ENCODE results near the gene CNPPD1. TPM values are rescaled to one million over a fixed set of nuclear protein-coding genes. Genes with fewer than 3 reads are reported as not detected.

Gene CNPPD1
- total RNA-seq = 38.9 and 40.8 TPM in 2 replicates
- long read RNA-seq, partial matches to known transcripts = 3 of 8 reads
- long read RNA-seq, other reads (novel, unspliced or antisense) = 0 of 8 reads

DNA sequence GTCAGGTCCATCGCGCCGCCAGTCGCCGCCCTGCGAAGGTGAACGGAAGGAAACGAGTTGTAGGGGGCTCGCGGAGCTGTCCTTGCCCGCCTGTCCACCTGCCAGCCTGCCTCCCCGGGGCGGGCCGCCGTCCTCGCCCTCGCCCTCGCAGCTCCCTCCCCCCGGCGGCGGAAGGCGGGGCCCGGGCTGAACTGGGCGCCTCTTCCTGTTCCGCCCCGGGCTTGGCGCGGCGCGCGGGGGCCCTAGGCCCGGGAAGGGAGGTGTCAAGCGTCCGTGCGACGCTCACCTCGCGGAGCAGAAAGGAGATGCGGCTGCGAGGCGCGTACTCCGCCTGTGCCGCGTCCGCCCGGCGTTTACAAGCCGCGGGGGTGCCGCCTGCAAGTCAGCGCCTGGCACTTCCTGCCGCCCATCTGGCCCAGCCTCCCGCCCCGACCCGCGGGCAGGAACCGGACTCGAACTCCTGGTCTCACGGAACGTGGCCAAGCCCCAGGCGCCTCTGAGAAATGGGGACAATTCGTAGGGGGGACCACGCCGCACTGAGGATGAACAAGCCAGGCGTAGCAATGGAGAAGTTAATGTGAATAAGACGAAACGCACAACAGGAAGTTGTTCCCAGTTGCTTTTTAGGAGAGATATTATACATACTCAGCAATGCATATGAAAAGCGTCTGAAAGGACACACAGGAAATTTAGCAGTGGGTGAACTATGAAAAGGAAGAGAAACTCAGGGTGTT lies at the start of gene CNPPD1:
Gene CNPPD1 (minus strand): TSS at position 108 of the 734 bp plus-strand sequence. CDS start 97 bp downstream, at position 11.
- peaks cover 20% of the 10 kb centered on the region for H3K4me1 Mint-ChIP-seq (ENCODE audit: low read depth)
- no peaks in the 10 kb centered on the region for H3K27me3 Mint-ChIP-seq
- peak within 1 kb of the TSS; percentile 87 for H3K4me3 Mint-ChIP-seq (ENCODE audit: low read depth)
- H3K36me3 Mint-ChIP-seq (ENCODE audit: insufficient read depth) = peaks cover 8% of the 10 kb centered on the region
- DNase-seq (ENCODE audit: low spot score, unreplicated experiment) = peak; percentile 73
- no peaks in the 10 kb centered on the region for H3K9me3 Mint-ChIP-seq (ENCODE audit: low read depth)
- peak within 1 kb of the TSS; percentile 97 for H3K27ac Mint-ChIP-seq
- TF ChIP-seq CTCF (IDR thresholded peaks at IDR 0.05; ENCODE audit: unreplicated experiment) = no peak

DNA sequence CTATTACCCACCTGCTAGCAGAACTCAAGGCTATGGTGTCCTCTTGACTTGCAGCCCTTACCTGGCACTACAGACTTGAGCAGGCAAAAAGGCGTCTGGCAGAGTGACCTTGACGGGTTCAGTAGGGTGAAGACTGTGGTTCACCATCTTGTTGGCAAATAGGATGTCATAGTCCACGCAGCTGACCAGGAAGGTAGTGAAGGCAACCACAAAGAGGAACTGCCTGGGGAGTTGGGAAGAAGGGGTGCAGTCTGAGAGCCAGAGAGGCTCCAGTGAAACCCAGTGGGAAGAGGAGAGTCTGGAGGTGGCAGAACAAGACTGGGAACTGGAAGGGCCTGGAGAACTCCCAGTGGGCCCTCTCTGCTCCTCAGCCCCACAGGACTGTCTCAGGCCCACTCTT lies 48.6 kb upstream of the CNPPD1 start:
- DNase-seq (ENCODE audit: low spot score, unreplicated experiment) = no peak
- Mint-ChIP-seq H3K27me3 (no peaks in the 10 kb centered on the region), H3K27ac (no peak overlapping the region), H3K36me3 (ENCODE audit: insufficient read depth) (peaks cover 13% of the 10 kb centered on the region), H3K4me3 (ENCODE audit: low read depth) (no peak overlapping the region), H3K9me3 (ENCODE audit: low read depth) (no peaks in the 10 kb centered on the region), H3K4me1 (ENCODE audit: low read depth) (peaks cover 16% of the 10 kb centered on the region)
- TF ChIP-seq CTCF (IDR thresholded peaks at IDR 0.05; ENCODE audit: unreplicated experiment) = no peak

DNA sequence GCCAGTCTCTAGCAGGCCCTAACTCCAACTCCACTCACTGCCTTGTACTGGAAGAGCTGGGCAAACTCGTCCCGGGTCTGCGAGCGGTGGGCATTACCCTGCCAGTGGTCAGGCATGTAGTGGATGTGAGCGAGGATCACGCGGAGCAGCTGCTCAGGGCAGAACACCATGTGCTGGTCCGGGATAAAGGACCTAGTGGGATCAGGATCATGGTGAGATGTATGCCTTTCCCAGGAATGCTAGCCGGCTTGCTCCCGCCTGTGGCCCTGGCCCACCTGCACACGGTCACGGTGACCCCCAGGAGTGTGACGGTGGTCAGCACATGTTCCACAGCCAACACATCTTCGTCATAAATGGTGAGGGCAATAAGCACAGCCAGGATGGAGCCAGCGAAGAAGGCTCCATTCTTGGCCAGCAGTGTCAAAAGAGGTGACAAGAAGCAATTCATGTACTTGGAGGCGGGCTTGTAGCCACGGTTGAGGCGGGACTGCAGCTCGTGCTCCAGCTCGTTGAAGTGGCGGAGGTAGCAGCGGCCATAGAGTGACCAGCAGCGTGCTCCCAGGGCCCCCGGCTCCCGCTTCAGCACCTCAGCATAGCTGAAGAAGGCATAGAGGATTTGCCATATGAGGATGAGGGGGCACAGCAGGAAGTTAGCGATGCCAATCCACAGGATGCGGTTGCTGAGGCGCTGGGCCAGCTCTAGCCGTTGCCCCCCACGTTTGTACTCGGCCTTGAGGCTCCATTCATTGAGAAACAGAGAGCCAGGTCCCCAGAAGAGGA lies 47.3 kb upstream of the CNPPD1 start:
- peaks cover 15% of the 10 kb centered on the region for H3K36me3 Mint-ChIP-seq (ENCODE audit: insufficient read depth)
- no peak overlapping the region for H3K27ac Mint-ChIP-seq
- no peak for DNase-seq (ENCODE audit: low spot score, unreplicated experiment)
- H3K4me1 Mint-ChIP-seq (ENCODE audit: low read depth) = peaks cover 12% of the 10 kb centered on the region
- H3K27me3 Mint-ChIP-seq = no peaks in the 10 kb centered on the region
- no peak overlapping the region for H3K4me3 Mint-ChIP-seq (ENCODE audit: low read depth)
- no peak for TF ChIP-seq CTCF (IDR thresholded peaks at IDR 0.05; ENCODE audit: unreplicated experiment)
- no peaks in the 10 kb centered on the region for H3K9me3 Mint-ChIP-seq (ENCODE audit: low read depth)

- TF ChIP-seq CTCF (IDR thresholded peaks at IDR 0.05; ENCODE audit: unreplicated experiment) = no peak
- no peak overlapping the region for H3K27ac Mint-ChIP-seq
- no peaks in the 10 kb centered on the region for H3K9me3 Mint-ChIP-seq (ENCODE audit: low read depth)
- no peaks in the 10 kb centered on the region for H3K27me3 Mint-ChIP-seq
- H3K4me3 Mint-ChIP-seq (ENCODE audit: low read depth) = no peak overlapping the region
- H3K4me1 Mint-ChIP-seq (ENCODE audit: low read depth) = peaks cover 12% of the 10 kb centered on the region
- DNase-seq (ENCODE audit: low spot score, unreplicated experiment) = no peak
- H3K36me3 Mint-ChIP-seq (ENCODE audit: insufficient read depth) = peaks cover 15% of the 10 kb centered on the region
Observed at GRCh38 chr2:219221957-219222518, 45.3 kb upstream of the CNPPD1 start.
